CD14-positive monocyte (primary cell): Measurements from ENCODE around the gene SCN4A. TPM values are rescaled to one million over a fixed set of nuclear protein-coding genes. Genes with fewer than 3 reads are reported as not detected.
"Not testable (repeated sequence)": the region's sequence is repeated elsewhere in the genome, so short reads cannot be mapped to it uniquely, and the experiment has no call there.

ENCODE experiments used
- DNase-seq, 3 donors: peaks; one replicate each; pipeline ENCODE4 v3.0.0-alpha.2; 2011 to 2022
- H2AFZ ChIP-seq: 2 replicates; pipeline ENCODE4 v1.6.0; 2012; ENCODE audit warnings: mild to moderate bottlenecking, low read depth, low read length, inconsistent platforms; ENCODE audit not compliant: insufficient read depth, poor library complexity, severe bottlenecking
- H3K27ac ChIP-seq, 2 donors: 1 replicate in 1 of 2; 2 replicates in 1 of 2; pipeline ENCODE4 v1.5.1; 2012 to 2013; ENCODE audit warnings: low read length in 2 of 2, control low read depth in 1 of 2, inconsistent platforms in 1 of 2, low read depth in 1 of 2, mild to moderate bottlenecking in 1 of 2
- H3K27me3 ChIP-seq, 2 donors: one replicate each; pipeline versions ENCODE4 v1.6.0 to v1.6.1; 2011 to 2013; ENCODE audit warnings: low read length in 2 of 2; ENCODE audit not compliant: control insufficient read depth in 2 of 2, insufficient read depth in 2 of 2
- H3K36me3 ChIP-seq, 2 donors: replicated peaks in 1 of 2; 1 replicate in 1 of 2; 2 replicates in 1 of 2; pipeline versions ENCODE4 v1.5.1 to v1.6.1; 2012 to 2013; ENCODE audit warnings: low read length in 2 of 2, control low read depth in 1 of 2, inconsistent platforms in 1 of 2, mild to moderate bottlenecking in 1 of 2; ENCODE audit not compliant: insufficient read depth in 2 of 2, control insufficient read depth in 1 of 2
- H3K4me1 ChIP-seq, 2 donors: 1 replicate in 1 of 2; 2 replicates in 1 of 2; pipeline versions ENCODE4 v1.5.1 to v1.6.1; 2012 to 2013; ENCODE audit warnings: low read length in 2 of 2, control low read depth in 1 of 2, inconsistent platforms in 1 of 2, mild to moderate bottlenecking in 1 of 2, moderate library complexity in 1 of 2; ENCODE audit not compliant: insufficient read depth in 2 of 2, control insufficient read depth in 1 of 2
- H3K4me2 ChIP-seq: replicated peaks from 2 replicates; pipeline ENCODE3; 2012; ENCODE audit warnings: low read length, moderate library complexity, mild to moderate bottlenecking; ENCODE audit not compliant: poor library complexity, severe bottlenecking; ENCODE audit errors: extremely low read depth
- H3K4me3 ChIP-seq, 3 experiments: fragments of 200-600 bp in 1 of 3; sonication (generic) in 1 of 3; replicated peaks in 1 of 3; 1 replicate in 2 of 3; 2 replicates in 1 of 3; pipeline ENCODE4 v1.5.1; 2011 to 2013; ENCODE audit warnings: low read length in 3 of 3, mild to moderate bottlenecking in 3 of 3, control low read depth in 2 of 3, low read depth in 2 of 3, inconsistent platforms in 1 of 3, moderate library complexity in 1 of 3
- H3K79me2 ChIP-seq: 2 replicates; pipeline ENCODE4 v1.6.0; 2012; ENCODE audit warnings: mild to moderate bottlenecking, control low read depth, inconsistent platforms, low read length, moderate library complexity; ENCODE audit not compliant: insufficient read depth
- H3K9ac ChIP-seq: 2 replicates; pipeline ENCODE4 v1.6.0; 2017; ENCODE audit warnings: low read length, mild to moderate bottlenecking; ENCODE audit not compliant: insufficient read depth, poor library complexity, severe bottlenecking
- H3K9me3 ChIP-seq, 2 donors: replicated peaks in 1 of 2; 1 replicate in 1 of 2; 2 replicates in 1 of 2; pipeline versions ENCODE4 v1.5.1 to v1.6.1; 2012 to 2013; ENCODE audit warnings: low read length in 2 of 2, control low read depth in 1 of 2; ENCODE audit not compliant: control insufficient read depth in 1 of 2, insufficient read depth in 1 of 2
- H4K20me1 ChIP-seq: 2 replicates; pipeline ENCODE4 v1.6.0; 2012; ENCODE audit warnings: mild to moderate bottlenecking, low read length, control low read depth, moderate library complexity; ENCODE audit not compliant: insufficient read depth
- H3K27ac Mint-ChIP-seq, 7 donors: one replicate each; pipeline ENCODE4 v1.8.0; 2020; ENCODE audit warnings: mild to moderate bottlenecking in 7 of 7, mixed read lengths in 7 of 7, moderate library complexity in 6 of 7, inconsistent platforms in 2 of 7
- H3K27me3 Mint-ChIP-seq, 3 donors: one replicate each; pipeline ENCODE4 v1.8.0; 2021 to 2022; ENCODE audit warnings: low read depth in 3 of 3, mild to moderate bottlenecking in 3 of 3, mixed read lengths in 3 of 3, moderate library complexity in 3 of 3, inconsistent platforms in 1 of 3
- H3K36me3 Mint-ChIP-seq, 2 donors: one replicate each; pipeline ENCODE4 v1.8.0; 2020; ENCODE audit warnings: mixed read lengths in 2 of 2, inconsistent platforms in 1 of 2, mild to moderate bottlenecking in 1 of 2
- H3K4me1 Mint-ChIP-seq: one replicate; pipeline ENCODE4 v1.8.0; 2020; ENCODE audit warnings: mild to moderate bottlenecking, mixed read lengths
- H3K4me3 Mint-ChIP-seq, 2 donors: one replicate each; pipeline ENCODE4 v1.8.0; 2020; ENCODE audit warnings: mild to moderate bottlenecking in 2 of 2, mixed read lengths in 2 of 2, moderate library complexity in 1 of 2
- H3K9me3 Mint-ChIP-seq, 7 donors: one replicate each; pipeline ENCODE4 v1.8.0; 2020 to 2022; ENCODE audit warnings: mixed read lengths in 7 of 7, mild to moderate bottlenecking in 6 of 7, moderate library complexity in 6 of 7, inconsistent platforms in 2 of 7
- CTCF ChIP-seq: fragments of 200-600 bp; IDR thresholded peaks from one replicate; pipeline ENCODE4 v1.8.0; 2022; ENCODE audit warnings: antibody characterized with exemption, mild to moderate bottlenecking
- WGBS: methylation state at CpG from one replicate; pipeline ENCODE4 v1.1.5; 2013; ENCODE audit warnings: missing lambda C conversion rate; ENCODE audit not compliant: insufficient coverage; 5-methylcytosine and 5-hydroxymethylcytosine counted together
- intact Hi-C, 2 donors: fragments of 100-400 bp; cut with micrococcal nuclease; formaldehyde crosslinking; loops; one replicate each; pipeline versions ENCODE4 v1.15.0 to v1.15.1; 2023
- polyA plus RNA-seq, 3 donors: library from polyadenylated mRNA; depleted of rRNA in 1 of 3; unstranded in 2 of 3; stranded (reverse) in 1 of 3; fragments of 300-500 nt in 2 of 3; fragments of >200 nt in 1 of 3; fragmentation: Illumina TruSeq in 2 of 3; gene quantifications; 1 replicate in 2 of 3; 2 replicates in 1 of 3; pipeline ENCODE4 v1.2.3, GENCODE V29; 2012 to 2021

The SCN4A gene
- polyA plus RNA-seq, 3 donors: not detected

- H3K36me3 Mint-ChIP-seq, H4K20me1 ChIP-seq, H3K36me3 ChIP-seq, intact Hi-C loops, H3K27me3 ChIP-seq, H2AFZ ChIP-seq, H3K9me3 ChIP-seq, DNase-seq, H3K9me3 Mint-ChIP-seq, H3K27me3 Mint-ChIP-seq: not testable (repeated sequence)
- Histone ChIP-seq H3K9ac (peak overlapping the region; percentile 88), H3K4me2 (peak overlapping the region; percentile 83), H3K4me3 (peak overlapping the region; percentile 71 to 83 (median 74)), H3K27ac (peak overlapping the region; percentile 97 to 100), H3K4me1 (peaks cover 51 to 66% of the 10 kb centered on the region in 2 donors), H3K79me2 (peaks cover 58% of the 10 kb centered on the region)
- peaks cover 61% of the 10 kb centered on the region for H3K4me1 Mint-ChIP-seq
- H3K4me3 Mint-ChIP-seq: peak overlapping the region; percentile 92 to 99
- H3K27ac Mint-ChIP-seq: peak overlapping the region; percentile 98 to 100 (median 99)
- WGBS: 68% methylated on average over 8 of the region's 9 CpGs
- TF ChIP-seq CTCF: peak; percentile 6
Measured at GRCh38 chr17:64019551-64019961, 46.8 kb upstream of the SCN4A start.

GRCh38 chr17:64017381-64017980, 44.8 kb upstream of the SCN4A start:
- Mint-ChIP-seq H3K4me3 (peak overlapping the region in 1 of 2 donors; percentile 42), H3K27me3 (peaks cover 0 to 2% (median 0%) of the 10 kb centered on the region in 3 donors)

More at GRCh38 chr17:64017381-64017980, 44.8 kb upstream of the SCN4A start:
- Mint-ChIP-seq H3K4me1 (peaks cover 62% of the 10 kb centered on the region), H3K27ac (peak overlapping the region in 4 of 7 donors; percentile 74 to 100 (median 88)), H3K9me3 (peaks cover 0 to 2% (median 0%) of the 10 kb centered on the region in 7 donors), H3K36me3 (no peaks in the 10 kb centered on the region)
- TF ChIP-seq CTCF: peak; percentile 72
- H3K27me3 ChIP-seq: no peaks in the 10 kb centered on the region
- no peak for DNase-seq
- no peak overlapping the region for H3K9ac ChIP-seq
- no peaks in the 10 kb centered on the region for H3K9me3 ChIP-seq
- no peaks in the 10 kb centered on the region for H4K20me1 ChIP-seq
- H3K4me2 ChIP-seq: peak overlapping the region; percentile 83
- H3K4me1 ChIP-seq: peaks cover 55 to 74% of the 10 kb centered on the region in 2 donors
- H3K79me2 ChIP-seq: peaks cover 79% of the 10 kb centered on the region
- intact Hi-C loops: loop anchor here in 1 of 2 donors (1.0 kb wide), 1 partner anchor 8 kb away; no protein-coding TSS in a partner anchor
- H3K4me3 ChIP-seq: peak overlapping the region in 1 of 3 experiments; percentile 83
- WGBS: 70% methylated on average over 2 of the region's 2 CpGs
- H3K36me3 ChIP-seq: no peaks in the 10 kb centered on the region
- no peak overlapping the region for H2AFZ ChIP-seq
- H3K27ac ChIP-seq: no peak overlapping the region
